T-helper 1 cell treated with Interleukin-12 subunit alpha and Interleukin-12 subunit beta and Interleukin-4 antibody, amounts not matched to agents 30 μg/mL and 1 μg/mL, for 36 hours (primary cell): ENCODE results near the gene TEX261.

Experiments
- H3K27ac Mint-ChIP-seq: one replicate; pipeline ENCODE4 v1.8.0; 2021; ENCODE audit warnings: mild to moderate bottlenecking, mixed read lengths
- H3K27me3 Mint-ChIP-seq: one replicate; pipeline ENCODE4 v1.8.0; 2021; ENCODE audit warnings: low read depth, mixed read lengths
- H3K36me3 Mint-ChIP-seq: one replicate; pipeline ENCODE4 v1.8.0; 2021; ENCODE audit warnings: low read depth, mixed read lengths
- H3K4me1 Mint-ChIP-seq: one replicate; pipeline ENCODE4 v1.8.0; 2021; ENCODE audit warnings: low read depth, mixed read lengths
- H3K4me3 Mint-ChIP-seq: one replicate; pipeline ENCODE4 v1.8.0; 2021; ENCODE audit warnings: mild to moderate bottlenecking, moderate library complexity, mixed read lengths
- H3K9me3 Mint-ChIP-seq: one replicate; pipeline ENCODE4 v1.8.0; 2021; ENCODE audit warnings: mixed read lengths

Gene TEX261

DNA sequence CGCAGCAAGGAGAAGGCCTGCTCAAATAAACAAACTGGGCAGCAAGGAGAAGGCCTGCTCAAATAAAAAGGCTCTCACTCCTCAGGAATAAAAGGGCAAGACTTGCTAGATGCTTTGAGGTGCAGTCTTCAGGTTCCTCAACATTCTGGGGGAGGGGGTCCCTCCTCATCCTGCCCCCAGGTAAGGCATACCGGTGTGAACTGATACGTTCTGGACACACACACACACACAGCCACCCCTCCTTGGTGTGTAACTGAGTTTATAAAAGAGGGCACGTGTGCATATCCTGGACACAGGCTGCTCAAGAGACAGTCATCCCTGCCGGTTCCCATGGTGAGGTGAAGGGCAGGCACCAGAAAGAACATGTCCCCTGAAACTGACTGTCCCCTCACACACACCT is 4.5 kb downstream of the TEX261 start:
- peaks cover 22% of the 10 kb centered on the region for H3K4me1 Mint-ChIP-seq
- H3K27ac Mint-ChIP-seq: no peak overlapping the region
- H3K9me3 Mint-ChIP-seq: no peaks in the 10 kb centered on the region
- H3K4me3 Mint-ChIP-seq: no peak overlapping the region
- H3K27me3 Mint-ChIP-seq: no peaks in the 10 kb centered on the region
- peaks cover 41% of the 10 kb centered on the region for H3K36me3 Mint-ChIP-seq

DNA sequence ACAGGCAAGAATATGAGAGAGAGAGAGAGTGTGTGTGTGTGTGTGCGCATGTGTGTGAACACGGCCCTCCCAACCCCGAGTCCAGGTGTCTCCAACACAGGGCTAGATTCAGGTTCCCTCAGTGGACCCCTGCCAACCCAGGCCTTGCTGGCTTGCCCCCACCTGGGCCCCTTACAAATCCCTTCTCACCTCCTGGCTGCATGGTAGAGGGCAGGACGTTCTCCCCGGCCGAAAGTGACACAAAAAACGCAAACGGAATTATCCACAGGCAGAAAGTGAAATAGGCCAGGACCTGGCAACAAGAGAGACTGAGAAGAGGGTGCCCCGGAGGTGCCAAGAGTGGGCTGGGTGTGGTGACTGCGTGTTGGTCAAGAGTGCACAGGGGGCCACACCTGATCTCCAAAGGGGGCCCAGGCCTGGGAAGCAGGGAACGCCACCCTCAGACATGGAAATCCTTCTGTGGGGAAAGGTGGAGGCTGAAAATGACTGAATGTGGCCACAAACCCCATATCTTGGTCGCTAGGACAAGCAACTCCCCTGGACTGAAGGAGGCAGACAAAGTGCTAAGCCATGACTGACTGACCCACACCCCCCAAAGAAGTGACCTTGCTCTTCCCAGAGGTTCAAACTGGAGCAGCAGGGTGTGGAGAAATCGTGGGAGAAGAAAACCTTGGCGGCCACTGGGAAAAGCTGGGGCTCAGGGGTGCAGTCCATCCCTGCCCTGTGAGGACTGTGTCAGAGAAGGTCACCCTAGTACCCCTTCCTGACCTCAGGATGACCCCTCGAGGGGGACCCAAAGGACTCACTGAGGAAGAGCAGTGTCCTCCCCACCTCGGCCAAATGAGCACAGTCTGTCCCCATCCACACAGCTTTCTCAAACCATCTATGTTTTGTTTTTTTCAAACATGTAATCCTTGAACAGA is 5.7 kb downstream of the TEX261 start:
- Mint-ChIP-seq H3K4me1 (peaks cover 28% of the 10 kb centered on the region), H3K27ac (no peak overlapping the region), H3K9me3 (no peaks in the 10 kb centered on the region), H3K4me3 (no peak overlapping the region), H3K36me3 (peaks cover 41% of the 10 kb centered on the region), H3K27me3 (no peaks in the 10 kb centered on the region)

DNA sequence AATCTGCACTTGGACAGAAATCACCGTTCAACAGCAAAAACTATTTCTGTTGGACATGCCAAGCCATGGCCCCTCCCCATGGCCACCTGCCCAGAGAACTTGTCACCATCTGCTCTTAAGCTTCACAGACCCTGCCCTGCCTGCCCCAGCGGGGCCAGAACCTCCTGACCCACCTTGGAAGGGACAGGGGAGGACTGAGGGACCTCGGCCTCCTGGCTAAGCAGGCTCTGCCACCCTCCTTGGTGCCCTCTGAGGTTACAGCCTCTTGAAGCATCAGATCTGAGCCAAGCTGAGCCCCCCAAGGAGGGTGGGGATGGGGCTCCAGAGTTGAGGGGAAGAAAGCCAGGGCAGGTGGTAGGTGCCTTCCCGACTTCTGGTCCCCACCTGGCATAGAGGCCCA is 6.5 kb downstream of the TEX261 start:
- H3K4me1 Mint-ChIP-seq: peaks cover 21% of the 10 kb centered on the region
- no peaks in the 10 kb centered on the region for H3K27me3 Mint-ChIP-seq
- H3K4me3 Mint-ChIP-seq: no peak overlapping the region
- H3K27ac Mint-ChIP-seq: no peak overlapping the region
- no peaks in the 10 kb centered on the region for H3K9me3 Mint-ChIP-seq
- H3K36me3 Mint-ChIP-seq: peaks cover 41% of the 10 kb centered on the region

DNA sequence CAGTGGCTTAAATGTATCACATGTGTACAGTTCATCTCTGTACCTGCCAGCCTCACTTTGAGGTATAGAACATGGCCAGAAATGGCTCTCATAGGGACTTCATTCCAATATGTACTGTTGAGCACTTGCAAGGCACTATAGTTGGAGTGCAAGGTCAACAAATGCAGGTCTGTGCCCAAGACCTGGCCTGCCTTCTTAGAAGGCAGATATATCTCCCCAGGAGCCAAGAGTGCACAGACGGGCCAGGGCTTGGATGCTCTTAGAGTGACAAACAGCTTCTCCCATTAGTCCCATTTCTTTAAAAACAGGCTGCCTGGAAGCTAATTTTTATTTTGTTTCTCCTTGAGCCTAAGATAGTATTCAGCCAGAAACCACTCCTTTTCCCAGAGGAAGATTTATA is 7.3 kb downstream of the TEX261 start:
- Mint-ChIP-seq H3K27ac (no peak overlapping the region), H3K36me3 (peaks cover 39% of the 10 kb centered on the region), H3K4me1 (peaks cover 16% of the 10 kb centered on the region), H3K27me3 (no peaks in the 10 kb centered on the region), H3K4me3 (no peak overlapping the region), H3K9me3 (no peaks in the 10 kb centered on the region)

DNA sequence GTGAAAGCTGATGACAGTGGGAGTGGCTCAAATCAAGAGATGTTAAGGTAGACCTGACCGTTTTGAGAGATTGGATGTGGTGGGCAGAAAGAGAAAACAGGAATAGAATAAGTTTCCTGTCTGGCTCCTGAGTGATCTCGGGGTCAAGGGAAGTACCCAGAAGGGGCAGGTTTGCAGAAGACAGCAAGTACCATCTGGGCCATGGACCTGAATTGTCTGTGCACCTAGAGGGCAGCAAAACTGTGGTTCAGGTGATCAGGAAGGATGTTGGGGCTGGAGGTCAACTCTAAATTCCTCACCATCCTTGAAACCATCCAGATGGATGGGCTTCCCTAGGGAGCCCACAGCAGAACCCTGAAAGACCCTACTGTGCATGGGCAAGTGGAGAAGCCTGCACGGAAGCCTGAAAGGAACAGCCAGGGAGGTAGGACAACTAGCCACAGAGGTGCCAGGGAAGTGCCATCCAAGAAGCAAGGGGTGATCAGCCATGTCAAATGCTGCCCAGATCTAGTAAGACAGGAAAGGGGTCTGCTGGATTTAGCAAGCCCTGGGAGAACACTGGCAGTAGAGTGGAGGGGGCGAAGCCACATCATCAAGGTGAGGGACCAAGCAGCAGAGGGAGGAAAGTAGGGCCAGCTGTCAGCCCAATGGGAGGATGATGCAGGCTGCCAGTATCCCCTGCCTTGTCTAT is 8.0 kb downstream of the TEX261 start:
- no peak overlapping the region for H3K27ac Mint-ChIP-seq
- H3K9me3 Mint-ChIP-seq: no peaks in the 10 kb centered on the region
- no peaks in the 10 kb centered on the region for H3K27me3 Mint-ChIP-seq
- peaks cover 13% of the 10 kb centered on the region for H3K4me1 Mint-ChIP-seq
- peaks cover 37% of the 10 kb centered on the region for H3K36me3 Mint-ChIP-seq
- H3K4me3 Mint-ChIP-seq: no peak overlapping the region

DNA sequence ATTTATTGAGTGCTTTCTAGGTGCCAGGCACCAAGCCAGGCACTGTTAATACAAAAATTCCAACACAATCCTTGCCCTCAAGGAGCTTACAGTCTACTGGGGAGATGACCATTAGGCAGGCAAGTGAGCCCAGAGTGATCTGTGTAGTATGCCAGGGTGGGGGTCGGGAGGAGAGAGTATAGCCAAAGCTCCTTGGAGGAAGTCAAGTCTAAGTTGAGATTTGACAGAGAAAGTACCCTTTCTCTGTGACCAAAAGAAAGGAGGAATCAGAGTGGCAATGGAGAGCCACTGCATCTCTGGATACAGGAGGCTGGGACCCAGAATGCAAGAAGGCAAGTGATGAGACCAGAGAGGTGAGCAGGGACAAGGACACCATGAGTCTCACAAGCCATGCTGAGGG is 8.7 kb downstream of the TEX261 start:
- no peak overlapping the region for H3K27ac Mint-ChIP-seq
- H3K4me3 Mint-ChIP-seq: no peak overlapping the region

DNA sequence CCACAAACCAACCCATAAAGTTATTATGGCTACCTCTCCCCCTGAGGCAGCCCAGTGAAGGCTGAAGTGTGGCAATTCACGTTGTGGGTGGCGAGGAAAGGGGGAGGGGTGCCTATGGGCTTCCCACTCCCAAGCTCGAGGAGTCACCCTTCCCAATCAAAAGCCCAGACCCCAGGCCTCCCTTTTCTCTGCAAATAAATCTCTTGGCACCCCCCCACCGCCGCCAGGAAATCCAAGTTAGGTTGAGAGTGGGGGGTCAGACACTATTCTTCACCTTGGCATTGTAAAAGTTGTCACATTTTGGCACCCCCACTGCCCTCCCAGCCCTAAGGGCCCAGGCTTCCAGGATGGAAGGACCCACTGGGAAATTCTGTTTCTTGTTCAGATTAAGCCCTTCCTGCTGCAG is 9.4 kb downstream of the TEX261 start:
- Mint-ChIP-seq H3K9me3 (no peaks in the 10 kb centered on the region), H3K27ac (no peak overlapping the region), H3K4me3 (no peak overlapping the region), H3K27me3 (no peaks in the 10 kb centered on the region), H3K36me3 (peaks cover 31% of the 10 kb centered on the region), H3K4me1 (peaks cover 10% of the 10 kb centered on the region)

More for the DNA sequence above, 8.7 kb downstream of the TEX261 start:
- Mint-ChIP-seq H3K4me1 (peaks cover 10% of the 10 kb centered on the region), H3K9me3 (no peaks in the 10 kb centered on the region), H3K36me3 (peaks cover 33% of the 10 kb centered on the region), H3K27me3 (no peaks in the 10 kb centered on the region)

DNA sequence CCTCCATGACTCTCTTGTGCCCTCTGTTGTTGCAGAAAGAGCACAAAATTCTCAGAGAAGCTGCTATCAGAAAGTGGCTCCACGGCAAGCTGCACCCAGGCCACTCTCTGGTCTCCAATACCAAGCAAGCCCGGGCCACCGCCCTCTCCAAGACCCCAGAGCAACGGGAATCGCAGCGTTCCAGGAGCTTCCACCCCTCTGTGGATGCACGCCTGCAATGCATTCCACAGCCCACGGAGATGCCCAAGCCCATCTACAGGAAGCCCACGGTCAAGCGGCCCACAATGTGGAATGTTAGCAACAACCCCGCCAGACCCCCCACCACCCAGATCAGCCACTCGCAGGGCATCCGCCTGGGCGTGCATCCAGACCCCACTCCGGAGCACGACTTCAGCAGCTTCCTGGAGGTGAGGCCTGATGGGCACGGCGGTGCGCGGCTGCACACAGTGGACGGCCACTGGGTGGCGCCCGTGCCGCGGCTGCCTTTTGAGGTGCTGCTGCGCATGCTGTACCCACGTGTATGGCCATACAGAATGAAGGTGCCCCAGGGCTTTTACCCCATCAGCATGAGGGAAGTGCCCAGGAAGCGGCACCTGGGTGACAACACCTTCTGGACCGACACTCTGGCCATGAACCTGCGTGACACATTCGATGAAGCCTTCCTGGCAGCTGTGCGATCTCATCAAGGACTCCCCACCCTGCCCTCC is 9.9 kb downstream of the TEX261 start:
- Mint-ChIP-seq H3K9me3 (no peaks in the 10 kb centered on the region), H3K27me3 (no peaks in the 10 kb centered on the region), H3K4me3 (no peak overlapping the region), H3K4me1 (peaks cover 10% of the 10 kb centered on the region), H3K27ac (peak overlapping the region; percentile 24), H3K36me3 (peaks cover 31% of the 10 kb centered on the region)

DNA sequence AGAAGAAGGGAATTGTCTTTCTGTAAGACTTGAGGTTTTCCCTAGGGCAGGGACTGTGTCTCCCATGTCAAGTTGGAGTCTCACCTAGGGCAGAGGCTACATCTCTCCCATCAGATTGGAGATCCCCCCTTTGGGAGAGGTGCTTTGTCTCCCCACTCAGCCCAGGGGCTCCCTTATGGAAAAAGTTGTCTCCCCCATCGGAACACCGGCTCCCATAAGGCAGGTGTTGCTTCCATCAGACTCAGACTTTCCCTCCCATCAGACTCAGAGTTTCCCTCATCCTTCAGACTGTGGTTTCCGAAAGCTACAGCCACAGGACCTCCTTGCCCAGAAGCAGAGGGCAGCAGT is 10.5 kb downstream of the TEX261 start:
- peaks cover 30% of the 10 kb centered on the region for H3K36me3 Mint-ChIP-seq
- H3K27ac Mint-ChIP-seq: peak overlapping the region; percentile 24
- H3K4me1 Mint-ChIP-seq: peaks cover 10% of the 10 kb centered on the region
- H3K9me3 Mint-ChIP-seq: no peaks in the 10 kb centered on the region
- H3K4me3 Mint-ChIP-seq: no peak overlapping the region
- no peaks in the 10 kb centered on the region for H3K27me3 Mint-ChIP-seq

DNA sequence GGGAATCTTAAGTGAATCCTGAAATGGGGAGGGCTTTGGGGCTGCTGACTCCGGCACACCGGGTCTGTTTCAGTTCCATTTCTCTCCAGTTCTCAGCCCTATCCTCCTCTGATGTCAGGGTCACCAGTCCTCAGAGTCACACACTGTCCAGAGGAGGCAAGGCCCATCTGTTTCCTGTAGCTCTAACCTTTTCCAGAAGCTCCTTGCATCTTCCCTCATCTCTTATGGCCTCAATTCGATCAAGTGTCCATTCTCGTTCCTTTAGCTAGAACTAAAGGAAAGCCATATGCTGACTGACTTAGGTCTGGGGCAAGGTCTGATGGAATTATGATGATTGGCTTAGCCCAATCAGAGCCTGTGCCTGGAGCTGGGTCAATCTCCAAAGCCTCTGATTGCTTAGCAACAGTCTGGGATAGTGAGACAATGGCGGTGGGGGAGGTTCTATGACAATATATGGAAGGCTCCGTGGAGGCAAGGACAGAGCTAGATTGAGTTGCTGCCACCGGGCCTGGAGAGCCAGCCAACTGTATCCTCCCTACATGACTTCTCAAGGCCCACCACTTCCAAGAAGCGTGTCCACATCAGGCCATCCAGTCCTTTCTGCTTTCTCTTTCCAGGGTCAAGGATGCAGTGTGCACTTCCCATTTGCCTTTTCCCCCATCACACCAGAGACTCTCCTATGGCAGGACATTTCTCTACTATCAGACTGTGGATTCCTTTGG is 11.0 kb downstream of the TEX261 start:
- Mint-ChIP-seq H3K9me3 (no peaks in the 10 kb centered on the region), H3K4me1 (peaks cover 10% of the 10 kb centered on the region), H3K4me3 (no peak overlapping the region), H3K36me3 (peaks cover 25% of the 10 kb centered on the region), H3K27me3 (no peaks in the 10 kb centered on the region), H3K27ac (no peak overlapping the region)

DNA sequence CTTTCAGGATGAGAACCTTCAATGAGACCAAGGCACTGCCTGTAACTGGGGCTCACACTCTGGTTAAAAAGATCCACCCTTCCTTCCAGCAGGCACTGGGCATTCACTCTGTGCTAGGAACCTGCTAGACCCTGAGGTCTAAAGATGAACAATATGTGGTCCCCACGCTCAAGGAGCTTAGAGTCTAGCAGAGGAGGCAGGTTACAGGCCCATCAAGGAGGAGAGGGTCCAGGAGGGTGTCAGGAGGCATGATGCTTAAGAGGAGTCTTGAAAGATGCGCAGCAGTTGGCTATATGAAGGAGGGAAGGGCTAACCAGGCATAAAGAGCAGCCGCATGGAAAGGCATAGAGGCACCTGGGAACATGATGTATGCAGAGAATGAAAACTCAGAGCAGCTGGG is 11.7 kb downstream of the TEX261 start:
- Mint-ChIP-seq H3K9me3 (no peaks in the 10 kb centered on the region), H3K27me3 (peaks cover 3% of the 10 kb centered on the region), H3K4me3 (no peak overlapping the region), H3K4me1 (peaks cover 13% of the 10 kb centered on the region), H3K36me3 (peaks cover 20% of the 10 kb centered on the region), H3K27ac (no peak overlapping the region)

DNA sequence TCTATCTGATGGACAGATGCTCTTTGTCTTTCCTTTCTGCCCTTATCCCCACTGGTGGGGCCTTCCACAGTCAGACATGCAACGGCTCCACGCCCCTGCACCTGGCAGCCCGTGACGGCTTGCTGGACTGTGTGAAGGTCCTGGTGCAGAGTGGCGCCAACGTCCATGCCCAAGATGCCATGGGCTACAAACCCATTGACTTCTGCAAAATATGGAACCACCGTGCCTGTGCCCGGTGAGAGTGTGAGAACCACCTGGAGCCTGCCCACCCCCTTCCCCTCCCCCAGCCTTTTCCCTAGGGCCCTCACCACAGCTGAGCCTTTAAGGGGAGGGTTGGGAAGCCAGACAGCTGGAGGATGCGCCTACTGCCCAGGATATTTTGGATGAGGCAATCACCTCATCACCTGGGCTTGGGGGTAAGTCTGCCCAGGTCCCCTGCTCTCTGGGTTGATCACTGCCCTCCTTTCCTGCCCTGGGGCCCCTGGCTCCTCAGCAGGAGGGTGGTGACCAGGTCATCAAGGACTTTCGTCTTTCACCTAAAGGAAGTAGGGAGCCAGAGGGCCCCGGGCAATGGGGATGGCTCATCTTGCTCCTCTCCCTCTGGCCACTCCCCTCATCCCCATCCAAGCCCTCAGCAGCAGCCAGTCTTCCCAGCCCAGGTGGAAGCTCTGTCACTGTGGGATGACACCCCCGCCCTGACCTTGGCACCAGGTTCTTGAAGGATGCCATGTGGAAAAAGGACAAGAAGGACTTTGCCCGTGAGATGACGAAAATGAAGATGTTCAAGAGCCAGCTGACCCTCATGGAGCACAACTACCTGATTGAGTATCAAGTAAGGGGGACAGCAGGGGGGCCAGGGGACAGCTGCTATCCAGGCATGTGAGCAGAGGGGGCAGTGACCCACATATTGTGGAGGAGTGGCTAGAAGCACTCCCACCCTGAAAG is 12.5 kb downstream of the TEX261 start:
- H3K4me3 Mint-ChIP-seq: no peak overlapping the region
- peaks cover 4% of the 10 kb centered on the region for H3K27me3 Mint-ChIP-seq
- peaks cover 14% of the 10 kb centered on the region for H3K36me3 Mint-ChIP-seq
- H3K9me3 Mint-ChIP-seq: no peaks in the 10 kb centered on the region
- H3K27ac Mint-ChIP-seq: no peak overlapping the region
- H3K4me1 Mint-ChIP-seq: peaks cover 21% of the 10 kb centered on the region

DNA sequence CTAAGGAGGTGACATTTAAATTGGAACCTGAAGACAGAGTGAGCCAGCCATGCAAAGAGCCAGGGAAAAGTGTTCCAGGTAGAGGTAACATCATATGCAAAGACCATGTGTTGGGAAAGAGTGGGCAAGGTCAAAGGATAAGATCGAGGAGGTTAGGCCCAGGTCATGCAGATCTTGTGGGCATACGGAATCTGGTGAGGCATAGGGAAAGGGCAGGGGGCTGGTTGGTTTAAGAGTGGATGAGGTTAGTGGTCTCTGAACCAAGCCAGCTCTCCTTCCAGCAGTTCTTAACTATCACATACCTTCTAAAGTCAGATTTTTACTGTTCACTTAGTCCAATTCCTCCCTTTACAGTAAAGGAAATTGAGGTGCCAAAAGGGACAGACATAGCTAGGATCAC is 13.3 kb downstream of the TEX261 start:
- peaks cover 7% of the 10 kb centered on the region for H3K36me3 Mint-ChIP-seq

More for the DNA sequence above, 13.3 kb downstream of the TEX261 start:
- H3K4me3 Mint-ChIP-seq: no peak overlapping the region
- peaks cover 25% of the 10 kb centered on the region for H3K4me1 Mint-ChIP-seq
- H3K27me3 Mint-ChIP-seq: peaks cover 4% of the 10 kb centered on the region
- H3K27ac Mint-ChIP-seq: no peak overlapping the region
- no peaks in the 10 kb centered on the region for H3K9me3 Mint-ChIP-seq
